Dedifferentiated amniotic fluid mesenchymal stem cell (primary cell): ENCODE results near the gene MRPL46.
A peak's percentile ranks its signal among the peaks of the same experiment; 100 is the strongest.
"Not testable (repeated sequence)": the region's sequence is repeated elsewhere in the genome, so short reads cannot be mapped to it uniquely, and the experiment has no call there.

Experiments
- DNase-seq: peaks from one replicate; pipeline ENCODE4 v3.0.0-alpha.2; 2016; ENCODE audit errors: extremely low spot score

MRPL46 gene

GRCh38 chr15:88477904-88478303 is 10.7 kb upstream of the MRPL46 start:
- DNase-seq = no peak

GRCh38 chr15:88477126-88477525 is 9.9 kb upstream of the MRPL46 start:
- DNase-seq = no peak

- DNase-seq = peak; percentile 27
These were observed 9.5 kb upstream of the MRPL46 start for GRCh38 chr15:88476635-88477060.

GRCh38 chr15:88473661-88474293 is 6.6 kb upstream of the MRPL46 start:
- not testable (repeated sequence) for DNase-seq

- no peak for DNase-seq
These were observed 5.0 kb upstream of the MRPL46 start for GRCh38 chr15:88472225-88472624.

DNA sequence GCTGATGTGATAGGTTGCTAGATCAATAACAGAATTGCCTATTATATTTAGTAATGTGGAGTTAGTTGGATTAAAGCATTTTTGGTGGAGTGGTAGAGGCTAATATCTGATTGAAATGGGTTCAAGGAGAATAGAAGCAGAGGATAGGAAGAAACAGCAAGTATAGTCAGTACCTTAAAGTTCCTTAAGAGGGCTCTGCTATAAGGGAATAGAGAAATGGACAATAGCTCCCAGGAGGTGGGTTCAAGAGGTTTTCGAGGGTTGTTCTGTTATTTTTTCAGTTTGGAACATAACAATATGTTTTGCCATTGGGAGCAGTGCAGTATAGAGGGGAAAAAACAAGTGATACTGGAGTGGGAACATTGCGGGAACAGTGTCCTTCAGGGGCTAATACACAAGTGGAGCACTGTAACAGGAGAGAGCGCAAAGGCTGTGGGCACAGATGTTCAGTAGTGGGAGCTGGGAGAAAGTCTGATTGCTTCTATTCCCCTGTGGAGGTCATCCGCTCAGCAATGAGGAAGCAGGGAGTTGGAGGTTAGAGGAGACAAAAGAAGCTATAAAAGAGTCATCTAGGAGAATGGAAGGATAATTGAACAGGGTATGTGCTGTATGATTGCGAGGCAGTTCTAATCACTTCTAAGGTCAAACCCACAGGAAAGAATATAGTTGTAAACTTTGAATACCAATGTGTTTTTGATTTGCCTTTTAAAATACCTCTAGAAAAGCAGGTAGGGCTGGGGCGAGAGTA is 3.6 kb upstream of the MRPL46 start:
- no peak for DNase-seq

DNA sequence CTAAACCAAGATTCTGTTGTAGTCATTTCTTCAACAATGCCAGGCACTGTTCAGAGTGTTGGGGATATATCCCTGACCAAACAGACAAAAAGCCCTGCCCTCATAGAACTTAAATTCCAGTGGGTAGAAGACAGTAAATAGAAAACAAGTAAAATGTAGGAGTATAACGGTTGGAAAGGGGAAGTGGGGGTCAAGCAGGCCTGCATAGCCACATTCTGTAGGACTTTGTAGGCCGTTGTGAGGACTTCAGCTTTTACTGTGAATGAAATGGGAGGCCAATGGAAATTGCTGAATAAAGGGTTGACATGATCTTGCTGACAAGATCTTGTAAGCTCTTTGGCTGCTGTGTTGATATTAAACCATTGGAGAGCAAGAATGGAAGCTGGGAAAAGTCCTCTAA is 2.1 kb upstream of the MRPL46 start:
- no peak for DNase-seq

DNA sequence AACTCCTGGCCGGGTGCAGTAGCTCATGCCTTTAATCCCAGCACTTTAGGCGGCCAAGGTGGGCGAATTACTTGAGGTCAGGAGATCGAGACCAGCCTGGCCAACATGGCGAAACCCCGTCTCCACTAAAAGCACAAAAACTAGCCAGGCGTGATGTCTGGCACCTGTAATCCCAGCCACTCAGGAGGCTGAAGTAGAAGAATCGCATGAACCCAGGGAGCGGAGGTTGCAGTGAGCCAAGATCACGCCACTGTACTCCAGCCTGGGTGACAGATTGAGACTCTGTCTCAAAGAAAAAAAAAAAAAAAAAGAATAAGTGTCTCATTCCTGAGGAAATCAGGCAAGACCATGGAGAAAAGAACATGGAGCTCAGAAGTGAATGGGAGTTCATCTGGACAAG is 1.5 kb upstream of the MRPL46 start:
- DNase-seq = not testable (repeated sequence)

GRCh38 chr15:88467935-88468528 is 844 bp upstream of the MRPL46 start:
- no peak for DNase-seq

DNA sequence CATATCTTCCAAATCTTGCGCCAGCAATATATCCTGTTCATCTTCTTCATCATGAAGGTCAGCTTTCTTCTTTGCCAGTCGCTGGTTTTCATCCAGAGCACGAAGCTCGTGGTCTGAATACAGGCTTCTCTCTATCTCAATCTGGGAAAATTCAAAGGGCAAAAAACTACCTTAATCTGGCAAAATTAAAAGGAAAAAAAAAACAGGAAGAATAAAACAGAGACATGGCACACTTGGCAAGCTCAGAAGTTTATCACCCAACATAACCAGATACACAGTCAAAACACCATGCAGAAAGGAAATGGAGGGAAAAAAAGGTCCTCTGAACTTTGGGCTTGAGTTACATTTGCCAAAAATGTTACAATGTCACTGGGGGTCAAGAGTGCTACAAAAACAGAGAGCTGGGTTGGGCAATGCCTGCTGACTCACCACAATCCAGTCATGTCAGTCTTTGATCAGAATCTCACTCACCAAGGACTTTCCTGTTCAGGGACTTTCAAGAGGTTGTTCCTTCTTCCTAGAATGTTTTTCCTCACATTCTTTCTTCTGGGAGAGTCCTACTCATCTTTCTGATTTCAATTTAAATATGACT is 1.5 kb downstream of the MRPL46 start:
- DNase-seq = no peak

- DNase-seq = no peak
These were observed 3.2 kb downstream of the MRPL46 start for GRCh38 chr15:88463870-88464532.

- DNase-seq = no peak
These were observed 10.5 kb downstream of the MRPL46 start for GRCh38 chr15:88456733-88457132.

DNA sequence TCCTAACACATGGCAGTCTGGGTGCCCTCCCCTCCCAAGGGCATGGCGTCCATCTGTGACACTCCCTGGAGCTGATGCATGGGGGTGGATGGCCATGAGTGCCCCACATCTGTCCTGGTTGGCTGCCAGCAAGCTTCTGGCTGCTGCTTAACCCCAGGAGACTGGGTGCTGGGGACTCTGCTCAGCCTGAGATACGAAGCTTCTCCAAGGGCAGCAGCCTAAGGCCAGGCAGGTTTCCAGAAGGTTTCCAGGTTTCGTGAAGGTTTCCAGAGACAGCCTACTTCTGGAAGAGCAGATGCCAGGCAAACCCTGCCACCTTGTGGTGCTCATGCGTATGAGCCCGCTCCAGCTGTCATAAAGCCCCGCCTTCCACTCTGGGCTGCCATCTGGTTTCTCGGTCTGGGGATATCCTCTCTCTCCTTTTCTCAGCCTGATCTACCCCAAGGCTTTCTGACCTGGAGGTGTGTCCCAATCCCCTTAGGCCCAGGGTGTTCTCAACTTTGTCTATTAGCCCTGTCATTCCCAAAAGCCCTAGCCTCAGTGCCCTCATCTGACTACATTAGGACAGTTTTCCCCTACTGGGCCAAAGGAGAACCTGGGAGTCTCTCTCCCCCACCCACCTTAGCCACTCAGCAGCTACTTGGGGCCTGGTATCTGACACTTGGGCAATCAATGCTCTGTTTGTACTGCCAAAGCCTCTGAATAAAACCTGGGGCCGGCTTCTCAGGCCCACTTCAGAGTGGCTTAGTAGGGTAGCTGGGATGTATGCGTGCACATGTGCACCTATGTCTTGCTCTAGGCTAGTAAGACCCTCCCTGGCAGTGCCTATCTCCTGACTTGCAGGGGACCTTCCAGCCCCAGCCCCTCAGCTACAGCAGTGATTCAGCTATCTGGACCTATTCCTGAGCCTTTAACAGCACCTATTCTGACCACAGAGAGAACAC is 12.0 kb downstream of the MRPL46 start:
- DNase-seq = peak; percentile 62

- DNase-seq = no peak
These were observed 13.0 kb downstream of the MRPL46 start for GRCh38 chr15:88454236-88454635.

GRCh38 chr15:88453651-88454050 is 13.5 kb downstream of the MRPL46 start:
- DNase-seq = no peak

DNA sequence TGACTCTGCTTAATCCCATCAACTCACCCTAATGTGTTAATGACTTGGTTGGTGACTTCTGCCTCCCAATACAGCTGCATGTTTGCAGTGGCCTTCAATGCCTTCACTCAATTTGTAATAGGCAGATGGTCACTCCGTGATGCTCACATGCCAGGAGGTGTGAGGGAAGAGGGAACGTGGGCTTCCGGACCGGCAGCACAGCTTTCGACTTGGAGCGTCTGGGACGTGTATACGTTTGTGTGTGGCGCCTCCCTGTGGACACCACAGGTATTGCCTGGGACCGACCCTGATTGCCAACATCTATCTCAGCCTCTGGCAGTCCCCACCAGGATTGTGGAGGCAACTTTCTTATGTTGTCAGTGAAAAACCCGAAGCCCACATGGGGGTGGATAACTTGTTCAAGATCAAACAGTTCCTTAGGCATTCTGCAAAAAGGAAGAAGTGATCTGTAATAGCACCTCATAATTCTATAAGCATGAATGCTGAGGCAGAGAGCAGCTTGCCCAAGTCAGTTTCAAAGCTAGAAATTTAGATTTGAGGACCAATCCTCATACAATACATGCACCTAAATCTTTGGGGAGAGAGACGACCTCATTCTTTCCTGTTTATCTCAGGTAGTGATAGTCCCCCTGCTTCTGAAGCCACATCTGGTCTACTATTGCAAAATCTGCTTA is 16.9 kb downstream of the MRPL46 start:
- DNase-seq = peak; percentile 44

GRCh38 chr15:88449581-88449980 is 17.6 kb downstream of the MRPL46 start:
- DNase-seq = no peak

GRCh38 chr15:88448991-88449461 is 18.2 kb downstream of the MRPL46 start:
- no peak for DNase-seq

GRCh38 chr15:88447741-88448140 is 19.4 kb downstream of the MRPL46 start:
- no peak for DNase-seq

- no peak for DNase-seq
These were observed 20.0 kb downstream of the MRPL46 start for GRCh38 chr15:88447206-88447605.
